NCI-H1694 (cell line): ENCODE measurements around the gene MDM1.

ENCODE experiments used
- DNase-seq: peaks from one replicate; lab custom pipeline; 2025; lab: John Stamatoyannopoulos, UW

MDM1 gene

DNA sequence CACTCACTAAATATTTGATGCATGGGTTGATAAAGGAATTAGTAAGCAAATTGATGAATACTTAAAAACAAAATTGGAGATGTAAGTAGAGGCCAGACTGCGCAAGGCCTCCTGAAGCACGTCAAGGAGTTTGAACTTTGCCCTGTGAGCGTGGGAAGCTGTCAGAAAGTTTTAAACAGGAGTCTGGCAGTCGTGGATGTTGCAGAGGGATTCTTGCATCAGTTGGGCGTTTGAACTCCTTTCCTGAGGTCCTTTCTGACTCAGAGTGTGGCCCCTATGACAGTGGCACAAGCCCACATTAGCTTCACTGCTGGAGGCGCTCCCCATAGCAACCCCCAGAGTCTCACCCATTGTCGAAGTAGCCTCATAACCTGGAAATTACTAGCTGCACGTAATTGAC lies 60.8 kb downstream of the MDM1 start:
- no peak for DNase-seq

DNA sequence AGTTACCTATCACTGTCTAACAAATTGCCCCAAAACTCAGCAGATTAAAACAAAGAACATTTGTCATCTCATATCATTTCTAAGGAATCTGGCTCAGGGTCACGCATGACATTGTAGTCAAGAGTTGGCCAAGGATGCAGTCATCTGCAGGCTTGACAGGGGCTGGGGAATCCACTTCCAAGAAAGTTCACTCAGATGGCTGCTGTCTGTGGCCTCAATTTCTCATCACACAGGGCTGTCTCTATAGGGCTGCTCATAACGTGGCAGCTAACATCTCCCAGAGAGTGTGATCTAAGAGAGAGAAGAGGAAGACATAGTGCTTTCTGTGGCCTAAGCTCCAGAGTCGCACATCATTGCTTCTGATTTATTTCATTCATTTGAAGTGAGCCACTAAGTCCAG lies 61.8 kb downstream of the MDM1 start:
- no peak for DNase-seq

DNA sequence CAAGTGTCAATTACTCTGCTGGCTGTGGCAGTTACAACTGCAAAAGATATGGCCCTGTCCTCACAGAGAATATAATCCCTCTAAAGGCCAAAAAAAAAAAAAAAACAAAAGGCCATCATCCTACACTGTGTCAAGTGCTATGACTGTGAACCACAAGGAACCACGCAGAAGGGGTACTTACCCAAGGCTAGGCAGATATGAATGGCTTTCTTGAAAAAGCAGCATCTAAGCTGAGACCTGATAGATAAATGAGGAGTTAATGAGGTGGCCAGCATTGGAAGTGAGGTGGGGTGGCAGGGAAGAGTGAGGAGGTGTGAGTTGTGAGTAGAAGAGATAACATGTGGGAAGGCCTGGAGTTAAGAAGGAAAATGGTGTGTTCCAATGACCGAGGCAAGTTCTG lies 62.4 kb downstream of the MDM1 start:
- DNase-seq = no peak

DNA sequence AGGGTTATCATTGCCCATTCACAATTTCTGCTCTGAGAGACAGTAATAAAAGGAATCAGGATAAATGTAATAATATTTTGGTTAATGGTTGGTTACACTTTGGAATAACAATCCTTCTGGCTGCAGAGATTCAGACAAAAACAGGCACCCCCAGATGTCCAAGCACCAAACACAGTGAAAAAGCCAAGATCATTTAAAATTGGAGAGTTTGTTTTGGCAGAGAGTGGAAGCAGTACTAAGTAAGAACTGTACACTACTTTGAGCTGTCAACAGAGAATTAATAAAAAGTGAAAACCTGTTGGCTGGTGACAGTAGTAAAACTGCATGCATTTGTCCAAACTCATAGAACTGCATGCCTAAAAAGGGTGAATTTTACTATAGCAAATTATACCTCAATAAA lies 63.2 kb downstream of the MDM1 start:
- DNase-seq = no peak

DNA sequence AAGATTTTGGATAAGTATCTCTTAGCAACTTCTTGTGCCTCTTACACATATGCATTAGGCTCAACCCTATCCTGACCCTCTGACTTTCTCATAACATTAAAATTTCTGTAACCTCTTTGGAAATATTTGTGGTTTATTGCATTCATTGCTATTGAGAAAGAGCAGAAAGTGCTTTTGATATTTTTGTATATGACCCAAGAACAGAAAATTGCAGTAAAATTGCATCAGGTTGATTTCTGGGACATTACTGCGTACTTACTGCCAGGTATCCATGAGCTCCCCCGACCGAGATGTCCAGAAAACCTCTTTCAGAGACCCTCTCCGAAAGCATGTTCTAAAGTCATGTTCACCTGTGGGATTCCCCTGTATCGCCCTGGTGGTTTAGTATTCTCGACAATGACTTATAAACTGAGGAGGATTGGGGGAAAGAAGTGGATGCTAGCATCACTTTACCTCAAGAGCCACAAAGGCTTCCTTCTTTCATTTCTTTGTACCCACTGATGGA lies 64.2 kb downstream of the MDM1 start:
- no peak for DNase-seq

DNA sequence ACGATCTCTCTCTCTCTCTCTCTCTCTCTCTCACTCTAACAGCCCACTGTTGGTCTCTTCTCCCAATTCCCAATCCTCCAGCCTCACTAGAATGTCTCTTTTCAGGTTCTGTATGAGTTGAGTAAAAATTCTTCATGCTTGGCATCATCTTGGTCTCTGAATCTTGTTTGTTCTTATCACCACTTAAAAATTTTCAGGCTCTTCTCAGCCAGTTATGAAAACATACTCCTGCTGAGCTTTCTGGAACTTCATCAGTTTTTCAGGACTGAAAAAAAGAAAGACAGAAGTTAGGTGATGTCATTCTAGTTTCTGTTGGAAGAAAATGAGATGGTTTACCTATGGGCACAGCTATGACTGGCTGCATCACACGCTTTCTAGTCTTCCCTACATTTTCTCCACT lies 67.3 kb downstream of the MDM1 start:
- DNase-seq = no peak

DNA sequence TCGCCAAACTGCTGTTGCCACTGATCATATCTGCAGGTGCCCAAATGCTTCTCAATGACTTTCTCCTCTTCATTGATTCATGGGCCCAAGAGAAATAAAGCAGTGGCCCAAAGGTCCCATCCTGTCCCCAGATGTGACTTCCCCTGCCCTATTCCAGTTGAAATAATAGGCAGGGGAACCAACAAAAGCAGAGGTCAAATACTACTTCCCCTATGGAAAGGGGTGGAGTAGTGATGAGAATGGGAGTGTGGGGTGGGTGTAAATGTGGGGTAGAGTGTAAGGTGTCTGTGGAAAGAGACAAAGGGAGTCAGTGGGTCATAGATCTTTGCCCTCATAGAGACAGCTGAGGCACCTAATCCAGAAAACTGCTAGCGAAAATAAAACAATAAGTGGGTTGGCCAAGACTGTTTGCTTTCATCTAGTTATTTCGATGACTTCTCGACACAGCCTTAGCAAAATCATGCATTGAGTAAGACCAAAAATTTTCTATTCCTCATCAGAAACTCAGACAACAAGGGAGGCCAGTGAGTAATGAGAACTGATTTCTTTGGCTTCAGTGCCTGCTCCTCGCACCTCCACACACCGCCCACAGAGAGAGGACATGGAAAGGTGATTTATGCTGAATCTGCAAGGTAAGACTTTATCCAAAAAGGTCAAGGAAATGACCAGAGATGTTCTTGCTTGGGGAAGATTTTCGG lies 67.9 kb downstream of the MDM1 start:
- no peak for DNase-seq

DNA sequence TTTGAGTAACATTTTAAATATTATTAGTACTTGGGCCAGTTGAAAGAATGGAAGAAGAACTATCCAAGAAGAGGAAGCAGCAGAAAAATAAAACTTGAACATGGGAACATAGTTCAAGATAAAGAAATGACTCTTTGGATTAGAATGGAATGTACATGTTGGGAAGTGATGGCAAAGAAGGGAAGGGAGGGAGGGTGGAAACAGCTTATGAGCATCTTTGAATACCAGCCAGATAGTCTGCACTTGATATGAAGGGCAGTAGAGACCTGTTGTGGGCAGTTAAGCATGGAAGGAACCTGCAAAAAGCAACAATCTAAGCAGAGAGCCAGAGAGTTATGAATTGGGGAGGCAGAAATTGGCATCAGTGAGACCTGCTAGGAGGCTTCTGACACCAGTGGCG lies 68.8 kb downstream of the MDM1 start:
- DNase-seq = no peak

DNA sequence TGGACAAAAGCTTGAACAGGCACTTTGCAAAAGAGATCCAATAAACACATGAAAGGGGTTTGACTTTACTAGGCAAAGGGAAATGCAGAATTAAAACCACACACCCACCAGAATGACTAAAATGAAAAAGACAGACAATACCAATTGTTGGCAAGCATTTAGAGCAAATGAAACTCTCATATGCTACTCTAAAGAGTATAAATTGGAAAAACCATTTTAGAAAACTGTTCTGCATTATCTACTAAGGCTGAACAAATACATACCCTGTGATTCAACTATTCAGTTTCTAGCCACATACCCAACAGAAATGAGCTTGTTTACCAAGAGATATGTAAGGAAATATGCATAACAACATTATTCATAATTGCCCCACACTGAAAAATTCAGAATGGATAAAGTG lies 70.3 kb downstream of the MDM1 start:
- DNase-seq = no peak

DNA sequence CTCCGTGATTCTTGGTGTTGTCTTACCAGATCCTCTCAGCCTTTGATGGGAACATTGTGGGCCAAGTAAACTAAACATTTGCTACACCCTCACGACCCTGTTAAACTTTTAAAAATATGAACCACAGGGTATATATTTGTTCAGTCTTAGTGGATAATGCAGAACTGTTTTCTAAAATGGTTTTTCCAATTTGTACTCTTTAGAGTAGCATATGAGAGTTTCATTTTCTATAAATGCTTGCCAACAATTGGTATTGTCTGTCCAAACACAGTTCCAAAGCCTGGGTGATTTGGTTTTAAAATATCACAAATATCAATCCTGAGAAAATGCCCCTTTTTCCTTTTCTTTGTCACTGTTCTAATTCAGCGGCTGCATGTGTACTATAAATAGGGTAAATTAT lies 72.0 kb downstream of the MDM1 start:
- DNase-seq = no peak

DNA sequence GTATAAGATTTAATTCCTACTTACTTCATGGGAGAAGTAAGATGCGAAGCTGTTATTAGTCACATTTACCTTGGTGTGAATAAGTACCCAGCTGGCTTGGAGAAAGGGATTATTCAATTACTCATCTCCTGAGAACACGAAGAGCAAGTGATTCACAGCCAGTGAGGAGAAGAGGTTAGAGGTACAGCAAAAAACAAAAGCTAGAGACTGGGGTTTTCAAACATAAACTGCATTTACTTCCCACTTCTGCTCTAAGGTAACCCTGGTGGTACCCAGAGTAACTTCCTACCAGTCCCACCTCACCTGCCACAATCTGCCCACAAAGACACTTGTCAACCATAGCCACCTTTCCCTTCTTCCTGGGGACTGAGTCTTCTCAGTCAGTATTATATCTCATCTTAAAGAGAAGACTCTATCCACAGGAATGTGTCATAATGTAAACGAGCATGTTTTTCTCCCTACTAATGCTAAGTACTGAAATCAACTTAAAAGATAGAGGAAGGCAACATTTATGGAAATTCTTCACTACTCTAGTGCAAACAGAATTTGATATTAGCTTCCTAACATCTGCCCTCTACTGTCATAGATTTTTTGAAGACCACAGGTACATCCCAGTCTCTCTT lies 72.7 kb downstream of the MDM1 start:
- no peak for DNase-seq

DNA sequence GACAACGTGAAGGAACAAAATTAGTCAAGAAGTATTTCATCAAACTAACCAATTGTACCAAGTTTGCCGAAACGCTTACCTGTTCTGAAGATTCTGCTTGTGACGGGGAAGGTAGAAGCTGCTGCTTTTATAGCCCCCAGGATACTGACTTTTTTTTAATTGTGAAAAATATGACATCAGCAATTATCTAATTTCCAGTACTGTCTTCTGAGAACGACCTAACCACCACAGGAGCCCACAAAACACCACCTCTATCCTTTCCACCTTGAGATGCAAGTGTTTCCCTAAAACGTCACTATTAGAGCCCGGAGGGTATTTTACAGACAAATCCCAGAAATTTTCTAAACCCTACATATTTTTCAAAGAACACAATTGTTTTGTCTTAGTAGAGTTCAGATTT lies 78.7 kb downstream of the MDM1 start, which contains the start of gene IL22:
Gene IL22 (minus strand): TSS at position 101 of the 400 bp plus-strand sequence. CDS start 156 bp downstream, outside the sequence.
- no peak for DNase-seq

DNA sequence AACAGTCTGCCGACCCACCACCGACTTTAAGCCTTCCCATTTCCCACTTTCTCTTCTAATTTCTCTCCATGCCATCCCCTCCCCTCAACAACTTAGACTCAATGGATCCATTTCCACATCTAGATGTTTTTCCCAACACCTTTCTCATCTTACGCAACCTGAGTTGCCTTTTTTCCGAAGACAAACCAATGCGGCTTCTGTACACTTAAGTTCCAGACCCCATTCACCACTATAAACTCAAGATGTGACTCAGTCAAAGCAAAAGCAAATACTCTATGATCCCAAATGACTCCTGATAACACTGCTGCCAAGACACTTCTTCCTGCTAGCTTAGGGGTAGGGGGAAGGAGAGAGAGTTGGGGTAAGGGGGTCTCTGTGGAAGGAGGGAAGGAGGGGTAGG lies 80.1 kb downstream of the MDM1 start:
- DNase-seq = no peak

DNA sequence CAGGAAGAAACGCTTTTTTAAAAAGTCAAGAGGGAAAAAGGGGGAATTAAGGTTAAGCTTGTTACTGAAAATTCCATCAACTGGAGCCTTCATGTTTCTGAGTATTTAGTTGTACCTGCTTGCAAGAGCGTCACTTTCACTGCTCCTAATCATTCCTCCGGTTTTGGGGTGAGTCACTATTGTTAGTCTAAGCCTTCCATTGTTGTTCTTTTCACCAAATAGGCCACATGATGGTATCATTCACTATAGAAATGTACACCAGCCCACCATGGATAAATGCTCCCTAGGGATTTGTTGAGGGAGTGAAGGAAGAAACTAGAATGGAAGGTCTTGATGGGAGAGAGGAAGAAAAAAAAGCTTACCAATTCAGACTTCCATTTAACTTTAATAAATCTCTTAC lies 81.7 kb downstream of the MDM1 start:
- no peak for DNase-seq

DNA sequence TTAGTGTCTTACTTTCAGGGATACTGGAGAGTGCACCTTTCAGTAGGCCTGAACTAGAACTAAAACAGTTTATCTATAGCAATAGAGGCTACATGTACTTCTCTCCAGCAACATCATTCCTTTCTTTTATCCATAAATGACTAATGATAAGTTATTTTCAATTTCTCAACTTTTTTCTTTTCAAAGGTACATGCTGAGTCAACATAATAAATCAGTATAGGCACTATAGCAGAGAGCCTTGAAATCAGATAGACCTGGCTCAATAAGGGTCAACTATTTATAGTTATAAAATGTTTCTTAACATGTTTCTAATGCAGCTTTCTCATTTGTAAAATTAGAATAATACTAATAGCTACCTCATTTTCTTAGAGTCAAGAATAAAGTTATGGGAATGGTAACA lies 84.4 kb downstream of the MDM1 start:
- no peak for DNase-seq

DNA sequence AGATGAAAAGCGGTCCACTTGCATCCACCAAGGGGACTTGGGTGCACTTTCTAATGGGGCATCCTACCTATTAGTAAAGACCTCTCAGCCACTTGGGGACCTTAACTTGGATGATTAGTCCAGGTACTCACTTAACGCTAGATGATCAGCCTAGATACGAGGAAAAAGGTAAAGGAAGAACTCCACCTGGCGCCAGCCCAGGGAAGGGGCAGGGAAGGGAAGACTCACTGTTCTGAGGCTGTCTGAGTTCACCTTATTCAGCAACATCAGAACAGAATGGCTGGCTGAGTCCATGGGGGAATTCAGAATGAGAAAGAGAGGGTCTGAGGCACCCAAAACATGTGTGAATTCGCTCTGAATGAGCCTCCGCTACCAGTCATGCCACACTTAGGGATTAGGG lies 85.8 kb downstream of the MDM1 start:
- DNase-seq = no peak

DNA sequence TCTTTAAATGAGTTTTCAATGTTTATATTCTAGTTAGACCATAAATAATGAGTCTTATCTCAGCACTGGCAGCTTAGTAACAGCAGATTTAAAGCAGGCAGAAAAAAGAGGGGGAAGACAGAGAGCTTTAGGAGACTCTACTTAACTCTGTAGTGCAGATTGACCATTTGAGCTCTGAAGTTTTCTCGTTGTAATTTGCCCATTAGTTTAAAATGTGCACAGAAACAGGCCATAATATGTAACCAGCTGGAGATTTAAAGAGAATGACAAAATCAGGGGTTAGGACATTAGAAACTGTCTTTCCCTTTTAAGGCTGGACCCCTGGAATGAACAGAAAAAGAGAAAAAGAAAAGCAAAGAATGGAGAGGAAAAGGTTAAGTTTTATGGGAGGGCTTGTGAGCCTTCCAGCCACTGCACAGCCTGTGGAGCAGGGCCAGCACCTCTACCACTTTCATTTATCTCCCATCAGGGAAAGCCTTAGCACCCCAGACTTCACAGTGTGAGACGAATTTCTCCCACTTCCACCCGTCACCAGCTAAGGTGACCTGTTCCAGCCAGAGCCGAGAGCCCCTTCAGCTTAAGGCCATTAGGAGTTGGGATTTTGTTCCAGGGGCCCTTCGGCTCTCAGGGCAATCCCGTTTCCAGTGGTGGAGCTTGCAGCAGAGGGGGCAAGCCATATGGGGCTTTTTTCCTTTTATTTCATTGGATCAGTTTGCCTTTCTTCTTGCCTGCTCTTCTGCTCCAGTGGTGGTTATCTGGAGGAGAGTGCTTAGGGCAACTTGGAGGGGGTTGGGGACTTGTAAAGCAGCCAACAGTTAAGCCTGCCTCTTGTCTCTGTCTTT lies 86.8 kb downstream of the MDM1 start:
- DNase-seq = no peak
